Middle frontal gyrus (tissue), 1 donor: ENCODE results near the gene OR10G7.
"Not testable (repeated sequence)": the region's sequence is repeated elsewhere in the genome, so short reads cannot be mapped to it uniquely, and the experiment has no call there.

Experiments used
- DNase-seq: peaks from one replicate; pipeline ENCODE4 v3.0.0-alpha.2; 2015; ENCODE audit warnings: low spot score; ENCODE audit errors: extremely low spot score

The OR10G7 gene

GRCh38 chr11:124039557-124039956 lies 1.6 kb downstream of the OR10G7 start:
- DNase-seq = no peak

- no peak for DNase-seq
Observed at GRCh38 chr11:124036666-124037065, 4.5 kb downstream of the OR10G7 start.

- no peak for DNase-seq
Observed at GRCh38 chr11:124026498-124026897, 14.6 kb downstream of the OR10G7 start, which contains the start of gene OR10G8. TSS of gene OR10G8 (plus strand) at chr11:124026798. CDS start at chr11:124029623, 2,825 bp downstream.

GRCh38 chr11:124015837-124016236 lies 25.3 kb downstream of the OR10G7 start:
- not testable (repeated sequence) for DNase-seq

DNA sequence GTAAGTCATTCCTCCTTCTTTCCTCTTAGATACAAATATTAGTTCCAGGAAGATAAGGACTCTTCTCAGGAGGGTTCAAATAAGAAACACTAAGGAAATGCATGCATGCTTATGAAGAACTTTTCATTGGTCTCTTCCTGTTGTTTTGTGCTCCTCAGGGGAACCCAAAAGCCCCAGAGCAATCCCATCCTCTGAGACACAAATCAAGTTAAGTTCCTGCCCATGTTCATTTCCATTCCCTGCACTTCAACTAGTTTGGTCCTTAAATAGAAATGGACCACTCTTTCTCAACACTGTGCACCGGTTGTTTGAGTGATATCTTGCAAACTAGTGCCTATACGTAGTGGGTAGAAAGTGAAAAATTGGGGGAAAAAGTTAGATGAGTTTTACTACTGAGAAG lies 28.4 kb downstream of the OR10G7 start, which contains the start of gene OR10G4:
OR10G4 (plus strand) TSS at position 301 of the 400 bp plus-strand sequence. CDS start 2,578 bp downstream, outside the sequence.
- DNase-seq = no peak

DNA sequence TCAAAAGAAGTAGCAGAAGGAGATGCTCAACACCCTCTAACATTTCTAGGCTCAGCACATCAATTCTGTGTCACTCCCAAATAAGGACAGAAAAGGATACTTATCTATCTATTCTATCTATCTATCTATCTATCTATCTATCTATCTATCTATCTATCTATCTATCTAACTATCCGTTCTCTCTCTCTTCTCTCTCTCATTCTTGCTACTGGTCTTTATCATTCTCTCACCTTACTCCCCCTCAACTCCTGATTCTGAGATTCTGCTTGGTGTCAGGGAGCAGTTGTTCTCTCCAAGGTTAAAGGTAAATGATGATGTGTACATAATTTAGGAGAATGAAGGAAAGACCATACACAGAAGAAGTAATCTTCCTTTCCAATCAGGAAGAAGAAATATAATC lies 46.0 kb downstream of the OR10G7 start, which contains the start of gene OR10G6:
OR10G6 (minus strand) TSS at position 43 of the 400 bp plus-strand sequence; CDS start at position 43, 0 bp downstream.
- no peak for DNase-seq
